ENCODE measurements around the gene KIRREL3. TPM values are rescaled to one million over a fixed set of nuclear protein-coding genes. Genes with fewer than 3 reads are reported as not detected.

The KIRREL3 gene
- total and polyA plus RNA-seq, 3 experiments from 2014 or later = not detected

- ChIA-PET POLR2A (no interaction called here), CTCF (interaction anchor here (0.6 to 1.2 kb wide), 2 partner anchors 22 to 295 kb away, joined by 3 read pairs; no protein-coding TSS in a partner anchor)
- peaks cover 7% of the 10 kb centered on the region for H3K4me1 ChIP-seq (ENCODE audit: insufficient read depth, low read length)
- no peaks in the 10 kb centered on the region for H3K9me3 ChIP-seq (ENCODE audit: low read length)
- H3K27me3 Mint-ChIP-seq = no peaks in the 10 kb centered on the region
- H3K4me3 Mint-ChIP-seq = no peak overlapping the region
- no peaks in the 10 kb centered on the region for H3K36me3 ChIP-seq (ENCODE audit: insufficient read depth, low read length)
- no peaks in the 10 kb centered on the region for H3K9me3 Mint-ChIP-seq
- H3K4me3 ChIP-seq (ENCODE audit: low read length) = no peak overlapping the region
- no peak overlapping the region for H3K27ac ChIP-seq (ENCODE audit: low read depth, low read length)
- DNase-seq = no peak
- peaks cover 7 to 14% (median 8%) of the 10 kb centered on the region in 3 donors for H3K4me1 Mint-ChIP-seq
- no peaks in the 10 kb centered on the region for H3K36me3 Mint-ChIP-seq
- no peaks in the 10 kb centered on the region for H3K27me3 ChIP-seq (ENCODE audit: insufficient read depth, low read length, poor library complexity, severe bottlenecking)
- peak overlapping the region in 2 of 8 donors; percentile 29 to 71 for H3K27ac Mint-ChIP-seq
Measured at GRCh38 chr11:126418887-126419286, 581.7 kb downstream of the KIRREL3 start.

GRCh38 chr11:126417091-126417862 is 583.3 kb downstream of the KIRREL3 start:
- ChIA-PET CTCF (interaction anchor here (1.2 to 1.5 kb wide), 3 partner anchors 12 to 107 kb away, joined by 3 to 6 read pairs (median 3); no protein-coding TSS in a partner anchor), POLR2A (no interaction called here)
- no peaks in the 10 kb centered on the region for H3K9me3 Mint-ChIP-seq

GRCh38 chr11:126416542-126417090 is 584.0 kb downstream of the KIRREL3 start:
- CTCF ChIA-PET = interaction anchor here (1.2 to 1.5 kb wide), 3 partner anchors 11 to 107 kb away, joined by 3 to 6 read pairs (median 3); no protein-coding TSS in a partner anchor
- POLR2A ChIA-PET = interaction anchor here (0.8 kb wide), 1 partner anchor 148 kb away, joined by 3 read pairs; the partner anchor contains the start of gene SRPRA

More at GRCh38 chr11:126417091-126417862, 583.3 kb downstream of the KIRREL3 start:
- peak overlapping the region in 1 of 8 donors; percentile 24 for H3K27ac Mint-ChIP-seq
- Histone ChIP-seq H3K27me3 (ENCODE audit: insufficient read depth, low read length, poor library complexity, severe bottlenecking) (no peaks in the 10 kb centered on the region), H3K4me1 (ENCODE audit: insufficient read depth, low read length) (peaks cover 7% of the 10 kb centered on the region), H3K36me3 (ENCODE audit: insufficient read depth, low read length) (no peaks in the 10 kb centered on the region), H3K4me3 (ENCODE audit: low read length) (peak overlapping the region; percentile 28), H3K9me3 (ENCODE audit: low read length) (no peaks in the 10 kb centered on the region), H3K27ac (ENCODE audit: low read depth, low read length) (no peak overlapping the region)
- DNase-seq = no peak
- H3K4me1 Mint-ChIP-seq = peaks cover 7 to 14% (median 8%) of the 10 kb centered on the region in 3 donors
- H3K27me3 Mint-ChIP-seq = no peaks in the 10 kb centered on the region
- no peaks in the 10 kb centered on the region for H3K36me3 Mint-ChIP-seq
- H3K4me3 Mint-ChIP-seq = peak overlapping the region; percentile 15 to 65 (median 36)

GRCh38 chr11:126415669-126416420 is 584.7 kb downstream of the KIRREL3 start:
- peak overlapping the region; percentile 28 for H3K4me3 ChIP-seq (ENCODE audit: low read length)
- no peaks in the 10 kb centered on the region for H3K27me3 ChIP-seq (ENCODE audit: insufficient read depth, low read length, poor library complexity, severe bottlenecking)
- no peaks in the 10 kb centered on the region for H3K36me3 ChIP-seq (ENCODE audit: insufficient read depth, low read length)
- no peaks in the 10 kb centered on the region for H3K9me3 ChIP-seq (ENCODE audit: low read length)
- Mint-ChIP-seq H3K4me1 (peaks cover 7 to 14% (median 8%) of the 10 kb centered on the region in 3 donors), H3K4me3 (peak overlapping the region; percentile 44 to 81 (median 71)), H3K27ac (peak overlapping the region in 5 of 8 donors; percentile 23 to 87 (median 78)), H3K36me3 (peaks cover 0 to 6% (median 4%) of the 10 kb centered on the region in 3 donors), H3K27me3 (no peaks in the 10 kb centered on the region), H3K9me3 (no peaks in the 10 kb centered on the region)
- H3K4me1 ChIP-seq (ENCODE audit: insufficient read depth, low read length) = peaks cover 7% of the 10 kb centered on the region
- H3K27ac ChIP-seq (ENCODE audit: low read depth, low read length) = no peak overlapping the region
- POLR2A ChIA-PET = interaction anchor here (0.8 kb wide), 1 partner anchor 148 kb away, joined by 3 read pairs; the partner anchor contains the start of gene SRPRA
- no peak for DNase-seq
- CTCF ChIA-PET = interaction anchor here (1.4 to 1.5 kb wide), 2 partner anchors 65 to 106 kb away, joined by 3 to 6 read pairs; no protein-coding TSS in a partner anchor

More at GRCh38 chr11:126416542-126417090, 584.0 kb downstream of the KIRREL3 start:
- peaks cover 7 to 14% (median 8%) of the 10 kb centered on the region in 3 donors for H3K4me1 Mint-ChIP-seq
- Histone ChIP-seq H3K36me3 (ENCODE audit: insufficient read depth, low read length) (no peaks in the 10 kb centered on the region), H3K9me3 (ENCODE audit: low read length) (no peaks in the 10 kb centered on the region), H3K27me3 (ENCODE audit: insufficient read depth, low read length, poor library complexity, severe bottlenecking) (no peaks in the 10 kb centered on the region), H3K27ac (ENCODE audit: low read depth, low read length) (no peak overlapping the region), H3K4me3 (ENCODE audit: low read length) (peak overlapping the region; percentile 28), H3K4me1 (ENCODE audit: insufficient read depth, low read length) (peaks cover 7% of the 10 kb centered on the region)
- peak overlapping the region in 5 of 8 donors; percentile 23 to 87 (median 78) for H3K27ac Mint-ChIP-seq
- peaks cover 0 to 6% (median 4%) of the 10 kb centered on the region in 3 donors for H3K36me3 Mint-ChIP-seq
- peak overlapping the region in 6 of 7 donors; percentile 44 to 81 (median 73) for H3K4me3 Mint-ChIP-seq
- H3K27me3 Mint-ChIP-seq = no peaks in the 10 kb centered on the region
- peak; percentile 30 to 80 (median 50) for DNase-seq
- H3K9me3 Mint-ChIP-seq = no peaks in the 10 kb centered on the region

GRCh38 chr11:126415128-126415527 is 585.4 kb downstream of the KIRREL3 start:
- Histone ChIP-seq H3K27ac (ENCODE audit: low read depth, low read length) (no peak overlapping the region), H3K36me3 (ENCODE audit: insufficient read depth, low read length) (no peaks in the 10 kb centered on the region), H3K4me3 (ENCODE audit: low read length) (no peak overlapping the region), H3K4me1 (ENCODE audit: insufficient read depth, low read length) (peaks cover 7% of the 10 kb centered on the region), H3K9me3 (ENCODE audit: low read length) (no peaks in the 10 kb centered on the region), H3K27me3 (ENCODE audit: insufficient read depth, low read length, poor library complexity, severe bottlenecking) (no peaks in the 10 kb centered on the region)
- ChIA-PET CTCF (no interaction called here), POLR2A (no interaction called here)
- Mint-ChIP-seq H3K27ac (peak overlapping the region in 1 of 8 donors; percentile 47), H3K36me3 (peaks cover 0 to 10% (median 4%) of the 10 kb centered on the region in 3 donors), H3K4me1 (peaks cover 7 to 14% (median 8%) of the 10 kb centered on the region in 3 donors), H3K4me3 (peak overlapping the region in 1 of 7 donors; percentile 77), H3K27me3 (no peaks in the 10 kb centered on the region), H3K9me3 (no peaks in the 10 kb centered on the region)
- DNase-seq = no peak

GRCh38 chr11:126414615-126415014 is 586.0 kb downstream of the KIRREL3 start:
- H3K4me1 Mint-ChIP-seq = peaks cover 7 to 14% (median 8%) of the 10 kb centered on the region in 3 donors

GRCh38 chr11:126413843-126414405 is 586.6 kb downstream of the KIRREL3 start:
- Histone ChIP-seq H3K27me3 (ENCODE audit: insufficient read depth, low read length, poor library complexity, severe bottlenecking) (no peaks in the 10 kb centered on the region), H3K4me3 (ENCODE audit: low read length) (no peak overlapping the region), H3K27ac (ENCODE audit: low read depth, low read length) (no peak overlapping the region), H3K9me3 (ENCODE audit: low read length) (no peaks in the 10 kb centered on the region), H3K36me3 (ENCODE audit: insufficient read depth, low read length) (no peaks in the 10 kb centered on the region), H3K4me1 (ENCODE audit: insufficient read depth, low read length) (peaks cover 7% of the 10 kb centered on the region)
- Mint-ChIP-seq H3K36me3 (peaks cover 0 to 18% (median 11%) of the 10 kb centered on the region in 3 donors), H3K4me1 (peaks cover 7 to 14% (median 8%) of the 10 kb centered on the region in 3 donors), H3K9me3 (no peaks in the 10 kb centered on the region), H3K4me3 (no peak overlapping the region), H3K27ac (no peak overlapping the region), H3K27me3 (no peaks in the 10 kb centered on the region)
- no peak for DNase-seq
- CTCF ChIA-PET = no interaction called here
- POLR2A ChIA-PET = no interaction called here

More at GRCh38 chr11:126414615-126415014, 586.0 kb downstream of the KIRREL3 start:
- peak overlapping the region in 2 of 7 donors; percentile 12 to 77 for H3K4me3 Mint-ChIP-seq
- H3K9me3 Mint-ChIP-seq = no peaks in the 10 kb centered on the region
- Histone ChIP-seq H3K36me3 (ENCODE audit: insufficient read depth, low read length) (no peaks in the 10 kb centered on the region), H3K27me3 (ENCODE audit: insufficient read depth, low read length, poor library complexity, severe bottlenecking) (no peaks in the 10 kb centered on the region), H3K27ac (ENCODE audit: low read depth, low read length) (no peak overlapping the region), H3K9me3 (ENCODE audit: low read length) (no peaks in the 10 kb centered on the region), H3K4me3 (ENCODE audit: low read length) (no peak overlapping the region), H3K4me1 (ENCODE audit: insufficient read depth, low read length) (peaks cover 7% of the 10 kb centered on the region)
- DNase-seq = no peak
- peaks cover 0 to 11% (median 5%) of the 10 kb centered on the region in 3 donors for H3K36me3 Mint-ChIP-seq
- H3K27ac Mint-ChIP-seq = peak overlapping the region in 1 of 8 donors; percentile 54
- ChIA-PET CTCF (no interaction called here), POLR2A (no interaction called here)
- H3K27me3 Mint-ChIP-seq = no peaks in the 10 kb centered on the region

Measured in CD8-positive, alpha-beta memory T cell (primary cell).